BLaER1 treated with 17β-estradiol and CSF1 and Interleukin-3, amounts not matched to agents 10 nM and 100 nM (cell line): ENCODE results near the gene CABLES2.
"Not testable (repeated sequence)": the region's sequence is repeated elsewhere in the genome, so short reads cannot be mapped to it uniquely, and the experiment has no call there.

ENCODE experiments used
- H3K27ac ChIP-seq, 11 experiments: shearing (Covaris generic); formaldehyde crosslinking; 2 replicates each; pipeline ENCODE4 v1.8.1; 2022
- H3K27me3 ChIP-seq, 11 experiments: shearing (Covaris generic); formaldehyde crosslinking; 2 replicates each; pipeline ENCODE4 v1.8.1; 2022
- H3K36me3 ChIP-seq, 11 experiments: shearing (Covaris generic); formaldehyde crosslinking; 2 replicates each; pipeline ENCODE4 v1.8.1; 2022
- H3K4me1 ChIP-seq, 10 experiments: shearing (Covaris generic); formaldehyde crosslinking; 2 replicates each; pipeline ENCODE4 v1.8.1; 2022
- H3K4me2 ChIP-seq, 11 experiments: shearing (Covaris generic); formaldehyde crosslinking; 2 replicates each; pipeline ENCODE4 v1.8.1; 2022
- H3K4me3 ChIP-seq, 10 experiments: shearing (Covaris generic); formaldehyde crosslinking; 2 replicates each; pipeline ENCODE4 v1.8.1; 2022
- H3K9ac ChIP-seq, 11 experiments: shearing (Covaris generic); formaldehyde crosslinking; 2 replicates each; pipeline ENCODE4 v1.8.1; 2022
- H3K9me3 ChIP-seq, 11 experiments: shearing (Covaris generic); formaldehyde crosslinking; replicated peaks in 1 of 11; 2 replicates each; pipeline ENCODE4 v1.8.1; 2022
- H4K20me1 ChIP-seq, 11 experiments: shearing (Covaris generic); formaldehyde crosslinking; 2 replicates each; pipeline ENCODE4 v1.8.1; 2022
- Cebpa-rat ChIP-seq, 11 experiments: shearing (Covaris generic); IDR thresholded peaks; 2 replicates each; pipeline ENCODE4 v1.8.1; 2022

CABLES2 gene

DNA sequence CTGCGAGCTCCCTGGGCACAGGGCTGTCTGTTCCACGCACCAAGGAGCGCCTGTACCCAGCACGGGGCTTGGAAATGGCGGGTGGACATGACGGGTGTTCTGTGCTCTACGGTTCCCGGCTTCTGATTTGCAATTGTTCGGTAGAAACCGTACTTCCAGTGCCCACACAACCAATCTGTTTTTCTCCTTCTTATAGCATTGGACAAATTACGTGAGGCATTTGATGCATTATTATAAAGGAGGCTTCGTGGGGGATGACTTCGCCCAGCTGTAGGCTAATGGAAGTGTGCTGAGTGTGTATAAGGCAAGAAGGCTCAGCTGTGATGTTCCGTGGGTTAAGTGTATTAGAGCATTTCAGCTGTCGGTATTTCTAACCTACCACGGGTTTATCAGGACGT is 30.0 kb downstream of the CABLES2 start:
- Histone ChIP-seq H3K36me3 (peaks cover 5 to 9% (median 8%) of the 10 kb centered on the region in 11 experiments; a peak in 18 of 22 replicates), H3K9ac (peak overlapping the region in 1 of 11 experiments; percentile 24; a peak in 2 of 22 replicates), H3K9me3 (peaks cover 7 to 19% (median 16%) of the 10 kb centered on the region in 11 experiments; a peak in 20 of 22 replicates), H4K20me1 (peaks cover 0 to 19% (median 0%) of the 10 kb centered on the region in 11 experiments; a peak in 3 of 22 replicates), H3K4me2 (no peak overlapping the region), H3K27me3 (no peaks in the 10 kb centered on the region), H3K4me1 (peaks cover 0 to 32% (median 20%) of the 10 kb centered on the region in 10 experiments; a peak in 14 of 20 replicates), H3K27ac (no peak overlapping the region), H3K4me3 (no peak overlapping the region)
- TF ChIP-seq Cebpa-rat (IDR thresholded peaks at IDR 0.05): no peak

DNA sequence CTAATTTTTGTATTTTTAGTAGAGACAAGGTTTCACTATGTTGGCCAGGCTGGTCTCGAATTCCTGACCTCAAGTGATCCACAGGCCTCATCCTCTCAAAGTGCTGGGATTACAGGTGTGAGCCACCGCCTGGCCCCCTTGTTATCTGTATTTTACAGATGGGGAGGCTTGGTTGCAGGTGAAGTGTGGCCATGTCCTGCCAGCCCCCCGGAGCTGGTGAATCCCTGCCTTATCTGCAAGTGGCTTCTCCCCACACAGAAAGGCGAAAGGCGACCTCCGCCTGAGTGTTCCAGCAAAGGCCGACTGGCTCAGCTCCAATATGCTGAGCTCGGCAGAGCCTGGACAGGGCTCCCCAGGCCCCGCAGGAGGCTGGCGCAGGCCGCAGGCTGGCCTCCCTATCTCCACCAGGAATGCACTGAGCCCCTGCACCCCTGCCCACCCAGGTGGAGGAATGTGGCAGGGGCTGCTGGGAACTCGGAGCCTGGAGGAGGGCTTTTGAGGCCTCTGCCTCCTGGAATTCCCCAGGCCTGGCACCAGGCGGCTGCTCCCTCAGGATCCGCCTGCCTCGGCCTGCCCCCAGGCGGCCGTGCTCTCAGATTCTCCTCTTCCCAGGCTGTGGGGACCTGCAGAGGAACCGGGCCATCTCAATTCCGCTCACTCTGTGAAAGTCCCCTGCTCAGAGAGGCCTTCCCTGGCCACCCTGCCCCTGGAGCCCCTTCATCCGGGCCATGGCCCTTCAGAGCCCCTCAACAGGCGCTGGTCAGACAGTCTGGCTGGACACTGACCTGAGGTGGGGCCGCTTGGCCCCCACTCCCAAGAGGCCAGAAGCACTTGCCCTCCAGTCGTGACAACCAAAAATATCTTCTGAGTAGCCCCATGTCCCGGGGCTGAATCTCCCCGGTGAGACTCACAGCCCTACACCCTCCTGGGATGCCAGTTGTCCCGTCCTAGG is 30.7 kb downstream of the CABLES2 start:
- H3K4me1 ChIP-seq: peaks cover 0 to 32% (median 20%) of the 10 kb centered on the region in 10 experiments; a peak in 14 of 20 replicates
- peaks cover 0 to 19% (median 0%) of the 10 kb centered on the region in 11 experiments; a peak in 3 of 22 replicates for H4K20me1 ChIP-seq
- peak overlapping the region in 4 of 11 experiments; percentile 50 to 53 (median 52); a peak in 3 of 22 replicates for H3K4me2 ChIP-seq
- no peak overlapping the region for H3K27ac ChIP-seq
- H3K9ac ChIP-seq: 0 out of 22 replicates have a peak overlapping the region, but pooled peaks of 2 of the 11 experiments have one; percentile 3 to 24
- no peak overlapping the region for H3K4me3 ChIP-seq
- TF ChIP-seq Cebpa-rat (IDR thresholded peaks at IDR 0.05): no peak
- peaks cover 0 to 3% (median 2%) of the 10 kb centered on the region in 11 experiments; a peak in 11 of 22 replicates for H3K36me3 ChIP-seq
- peaks cover 7 to 19% (median 16%) of the 10 kb centered on the region in 11 experiments; a peak in 20 of 22 replicates for H3K9me3 ChIP-seq
- no peaks in the 10 kb centered on the region for H3K27me3 ChIP-seq

DNA sequence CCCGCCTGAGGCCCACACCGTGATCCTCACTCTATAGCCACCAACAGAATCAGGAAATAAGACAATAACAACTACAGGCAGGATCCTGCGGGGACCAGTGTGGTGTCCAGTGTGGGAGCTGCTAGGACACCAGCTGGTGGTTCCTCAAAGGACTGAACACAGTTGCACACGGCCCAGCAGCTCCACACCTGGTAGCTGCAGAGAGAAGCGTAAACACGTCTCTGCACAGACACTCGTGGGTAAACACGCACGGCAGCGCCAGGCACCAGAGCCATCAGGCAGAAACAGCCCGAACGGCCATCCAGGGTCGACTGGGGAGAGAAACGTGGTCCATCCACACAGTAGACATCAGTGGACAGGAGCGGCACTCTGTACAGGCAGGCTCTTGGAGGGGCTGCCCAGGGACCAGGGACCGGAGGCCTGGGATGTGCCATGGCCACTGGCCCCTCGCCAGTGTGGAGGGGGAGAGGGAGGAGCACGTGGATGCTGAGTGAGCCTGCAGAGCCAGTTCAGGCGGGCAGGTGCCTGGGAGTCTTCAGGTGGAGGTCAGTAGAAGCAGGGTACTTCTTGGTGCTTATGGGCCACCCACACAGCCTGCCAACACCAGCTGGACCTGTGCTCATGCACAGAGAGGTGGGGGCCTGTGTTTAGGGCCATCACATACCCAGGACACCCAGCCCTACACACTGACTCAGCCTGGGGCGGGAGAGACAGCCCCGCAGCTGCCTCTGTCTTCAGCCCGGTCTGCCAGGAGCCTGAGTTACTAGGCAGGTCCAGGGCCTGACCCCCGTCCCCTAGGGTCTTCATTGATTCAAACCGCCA is 32.5 kb downstream of the CABLES2 start:
- TF ChIP-seq Cebpa-rat (IDR thresholded peaks at IDR 0.05): no peak
- Histone ChIP-seq H4K20me1 (peaks cover 0 to 38% (median 0%) of the 10 kb centered on the region in 11 experiments; a peak in 3 of 22 replicates), H3K9ac (0 out of 22 replicates have a peak overlapping the region, but pooled peaks of 1 of the 11 experiments have one; percentile 44), H3K4me2 (peak overlapping the region in 8 of 11 experiments; percentile 19 to 53 (median 49); a peak in 13 of 22 replicates), H3K36me3 (no peaks in the 10 kb centered on the region), H3K9me3 (peaks cover 7 to 19% (median 16%) of the 10 kb centered on the region in 11 experiments; a peak in 20 of 22 replicates), H3K4me1 (peaks cover 9 to 43% (median 31%) of the 10 kb centered on the region in 10 experiments), H3K27ac (no peak overlapping the region), H3K27me3 (peaks cover 0 to 8% (median 3%) of the 10 kb centered on the region in 11 experiments; a peak in 14 of 22 replicates), H3K4me3 (no peak overlapping the region)

DNA sequence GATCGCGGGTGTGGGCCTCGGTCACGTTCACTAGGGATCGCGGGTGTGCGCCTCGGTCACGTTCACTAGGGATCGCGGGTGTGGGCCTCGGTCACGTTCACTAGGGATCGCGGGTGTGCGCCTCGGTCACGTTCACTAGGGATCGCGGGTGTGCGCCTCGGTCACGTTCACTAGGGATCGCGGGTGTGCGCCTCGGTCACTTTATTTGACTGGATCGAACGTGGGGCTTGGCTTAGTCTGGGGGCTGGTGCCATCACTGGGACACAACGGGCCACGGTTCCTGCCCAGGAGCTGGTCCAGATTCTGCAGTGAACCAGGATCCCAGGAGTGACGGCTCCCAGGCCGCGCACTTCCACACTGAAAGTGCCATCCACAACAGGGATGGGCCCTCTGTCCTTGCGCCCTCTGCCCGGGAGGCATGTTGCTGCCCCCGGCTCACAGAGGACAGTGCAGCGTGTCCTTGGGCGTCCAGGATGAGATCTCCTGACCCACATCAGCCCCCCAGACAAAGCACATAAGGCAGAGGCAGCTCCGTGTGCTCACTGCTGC is 33.4 kb downstream of the CABLES2 start:
- Histone ChIP-seq H3K4me1 (peaks cover 17 to 51% (median 39%) of the 10 kb centered on the region in 10 experiments), H4K20me1 (peaks cover 0 to 39% (median 0%) of the 10 kb centered on the region in 11 experiments; a peak in 3 of 22 replicates), H3K27me3 (peaks cover under 1 to 16% (median 11%) of the 10 kb centered on the region in 11 experiments; a peak in 18 of 22 replicates), H3K9me3 (peaks cover 7 to 19% (median 16%) of the 10 kb centered on the region in 11 experiments; a peak in 20 of 22 replicates), H3K4me2 (peak overlapping the region in 4 of 11 experiments; percentile 50 to 53 (median 52); a peak in 1 of 22 replicates)
- not testable (repeated sequence) for H3K9ac ChIP-seq, H3K4me3 ChIP-seq, H3K27ac ChIP-seq, H3K36me3 ChIP-seq

DNA sequence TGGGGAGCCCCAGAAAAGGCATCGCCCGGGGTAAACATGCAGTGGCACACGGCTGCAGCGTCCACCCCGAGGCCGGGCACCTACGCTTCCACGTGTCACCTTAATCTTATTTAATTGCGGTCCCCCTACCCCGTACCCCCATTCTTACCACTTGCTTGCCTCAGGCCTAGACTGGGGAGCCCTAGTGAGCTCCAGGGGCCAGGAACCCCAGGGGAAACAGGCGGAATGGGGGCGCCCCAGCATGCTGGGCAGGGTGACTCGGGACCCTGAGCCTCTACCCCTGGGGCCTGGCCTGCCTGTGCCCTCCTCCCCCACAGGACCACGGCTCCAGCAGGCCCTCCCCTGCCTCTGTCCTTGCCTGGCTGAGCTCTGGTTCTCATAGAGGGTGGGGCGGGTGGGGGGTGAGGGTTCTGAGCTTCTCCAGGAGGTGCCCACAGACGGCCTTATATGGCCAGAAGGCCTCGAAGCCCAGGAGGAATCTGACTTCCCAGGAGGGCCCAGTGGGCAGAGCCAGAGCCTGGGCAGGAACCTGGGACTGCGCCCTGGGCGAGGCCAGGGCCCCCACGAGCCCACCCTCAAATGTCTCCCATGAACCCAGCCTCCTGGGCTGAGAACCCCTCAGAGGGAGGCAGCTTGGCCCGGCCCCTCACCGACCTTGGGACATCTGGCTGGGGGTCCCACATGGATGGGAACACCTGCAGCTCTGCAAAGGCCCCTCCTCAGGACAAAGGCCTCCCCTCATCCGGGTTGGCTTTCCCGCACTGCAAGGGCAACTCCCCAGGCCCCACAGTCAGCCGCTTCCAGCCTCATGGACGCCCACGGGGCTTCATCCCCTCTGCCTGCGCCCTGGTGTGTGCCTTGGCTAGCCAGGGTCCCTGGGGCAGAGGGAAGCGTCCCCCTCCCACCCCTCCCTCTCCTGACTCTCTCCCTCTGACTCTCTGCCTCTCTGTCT is 34.8 kb downstream of the CABLES2 start:
- Histone ChIP-seq H3K9ac (no peak overlapping the region), H3K4me2 (no peak overlapping the region), H3K27ac (no peak overlapping the region), H3K36me3 (no peaks in the 10 kb centered on the region), H3K4me3 (no peak overlapping the region), H3K4me1 (peaks cover 30 to 59% (median 52%) of the 10 kb centered on the region in 10 experiments), H3K9me3 (peaks cover 7 to 19% (median 16%) of the 10 kb centered on the region in 11 experiments; a peak in 20 of 22 replicates), H3K27me3 (peaks cover 4 to 29% (median 23%) of the 10 kb centered on the region in 11 experiments; a peak in 19 of 22 replicates), H4K20me1 (peaks cover 0 to 38% (median 4%) of the 10 kb centered on the region in 11 experiments; a peak in 7 of 22 replicates)
- TF ChIP-seq Cebpa-rat (IDR thresholded peaks at IDR 0.05): no peak

DNA sequence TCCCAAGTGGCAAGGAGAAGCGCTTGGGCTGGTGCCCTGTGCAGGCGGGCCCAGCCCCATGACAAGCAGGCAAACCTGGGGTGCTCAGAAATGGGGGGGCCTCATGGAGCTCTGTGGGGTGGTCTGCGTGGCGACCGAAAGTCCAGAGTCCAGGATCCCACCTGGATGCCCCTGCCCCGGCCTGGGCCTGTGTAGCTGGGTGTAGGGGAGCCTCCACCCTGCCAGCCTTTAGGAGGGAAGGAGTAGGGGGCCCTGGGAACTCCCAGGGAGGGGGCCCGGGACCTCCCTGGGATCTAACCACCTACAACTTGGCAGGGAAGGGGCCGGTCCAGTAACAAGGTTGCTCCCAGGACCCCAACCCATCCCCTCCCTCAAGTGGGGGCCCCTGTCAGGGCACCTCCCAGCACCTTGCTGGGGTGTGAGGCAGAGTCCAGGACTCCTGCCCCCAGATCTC is 35.5 kb downstream of the CABLES2 start:
- TF ChIP-seq Cebpa-rat (IDR thresholded peaks at IDR 0.05): no peak
- peaks cover 7 to 19% (median 16%) of the 10 kb centered on the region in 11 experiments; a peak in 20 of 22 replicates for H3K9me3 ChIP-seq
- no peaks in the 10 kb centered on the region for H3K36me3 ChIP-seq
- no peak overlapping the region for H3K4me2 ChIP-seq
- H3K27me3 ChIP-seq: peaks cover 8 to 34% (median 27%) of the 10 kb centered on the region in 11 experiments
- no peak overlapping the region for H3K4me3 ChIP-seq
- peaks cover 32 to 60% (median 55%) of the 10 kb centered on the region in 10 experiments for H3K4me1 ChIP-seq
- H4K20me1 ChIP-seq: peaks cover 0 to 37% (median 4%) of the 10 kb centered on the region in 11 experiments; a peak in 8 of 22 replicates
- no peak overlapping the region for H3K27ac ChIP-seq
- H3K9ac ChIP-seq: no peak overlapping the region
